Karpas-422 (cell line): ENCODE results near the gene ACAT2. TPM values are rescaled to one million over a fixed set of nuclear protein-coding genes. Genes with fewer than 3 reads are reported as not detected.
"Not testable (repeated sequence)": the region's sequence is repeated elsewhere in the genome, so short reads cannot be mapped to it uniquely, and the experiment has no call there.

Experiments used
- DNase-seq: peaks from one replicate; pipeline ENCODE4 v3.0.0-alpha.2; 2015
- H2AFZ ChIP-seq: fragments of 200-600 bp; sonication (generic); 2 replicates; pipeline ENCODE4 v1.6.1; 2014; ENCODE audit warnings: antibody characterized with exemption, low read length, mixed read lengths
- H3K27ac ChIP-seq: fragments of 200-600 bp; sonication (generic); 2 replicates; pipeline ENCODE4 v1.5.1; 2014; ENCODE audit warnings: mild to moderate bottlenecking, low read length, moderate library complexity
- H3K27me3 ChIP-seq: fragments of 200-600 bp; sonication (generic); 2 replicates; pipeline ENCODE4 v1.6.1; 2014; ENCODE audit warnings: low read length, mixed read lengths
- H3K36me3 ChIP-seq: fragments of 200-600 bp; sonication (generic); 2 replicates; pipeline ENCODE4 v1.6.1; 2014; ENCODE audit warnings: low read length, mixed read lengths; ENCODE audit not compliant: insufficient read depth
- H3K4me1 ChIP-seq: fragments of 200-600 bp; sonication (generic); 2 replicates; pipeline ENCODE4 v1.6.1; 2014; ENCODE audit warnings: mild to moderate bottlenecking, low read length, mixed read lengths
- H3K4me2 ChIP-seq: fragments of 200-600 bp; sonication (generic); 2 replicates; pipeline ENCODE4 v1.6.1; 2014; ENCODE audit warnings: low read length, low read depth, mild to moderate bottlenecking; ENCODE audit not compliant: poor library complexity, severe bottlenecking
- H3K4me3 ChIP-seq: fragments of 200-600 bp; sonication (generic); 2 replicates; pipeline ENCODE4 v1.5.1; 2014; ENCODE audit warnings: mild to moderate bottlenecking, antibody characterized with exemption, low read length, mixed read lengths
- H3K79me2 ChIP-seq: fragments of 200-600 bp; sonication (generic); 2 replicates; pipeline ENCODE4 v1.6.1; 2014; ENCODE audit warnings: mild to moderate bottlenecking, low read length, mixed read lengths
- H3K9ac ChIP-seq: fragments of 200-600 bp; sonication (generic); 2 replicates; pipeline ENCODE4 v1.6.0; 2014; ENCODE audit warnings: low read length
- H3K9me2 ChIP-seq: fragments of 200-600 bp; sonication (generic), shearing (Covaris generic); replicated peaks from 2 replicates; pipeline ENCODE4 v1.6.0; 2014; ENCODE audit warnings: mild to moderate bottlenecking, low read length, moderate library complexity; ENCODE audit not compliant: insufficient read depth
- H3K9me3 ChIP-seq: fragments of 300-700, 200-600 bp; sonication (generic); 2 replicates; pipeline ENCODE4 v1.6.1; 2014; ENCODE audit warnings: low read length, mixed read lengths
- H4K20me1 ChIP-seq: fragments of 200-600 bp; sonication (generic); 2 replicates; pipeline ENCODE4 v1.6.1; 2014; ENCODE audit warnings: mild to moderate bottlenecking, antibody characterized with exemption, low read length, low read depth; ENCODE audit not compliant: insufficient read depth
- small RNA-seq: library from RNA; depleted of rRNA; stranded (forward); fragments of <200 nt; gene quantifications from one replicate; pipeline ENCODE3, GENCODE V24; 2014
- total RNA-seq: library from RNA; depleted of rRNA; stranded (reverse); fragments of >200 nt; shearing (Covaris generic); gene quantifications from 2 replicates; pipeline ENCODE4 v1.2.3, GENCODE V29; 2014; ENCODE audit warnings: low replicate concordance; rRNA removed

Gene ACAT2
- total RNA-seq, 1 experiment from 2014 or later = 72.9 TPM

- H3K79me2 ChIP-seq, H4K20me1 ChIP-seq, H3K4me3 ChIP-seq, H3K4me2 ChIP-seq, H3K4me1 ChIP-seq, H3K27ac ChIP-seq, H3K36me3 ChIP-seq, H3K9me3 ChIP-seq, H3K9ac ChIP-seq, H3K27me3 ChIP-seq, H3K9me2 ChIP-seq, H2AFZ ChIP-seq, DNase-seq: not testable (repeated sequence)
Observed at GRCh38 chr6:159824690-159825089, 62.8 kb downstream of the ACAT2 start.

GRCh38 chr6:159826004-159826403, 64.2 kb downstream of the ACAT2 start:
- H3K79me2 ChIP-seq = no peaks in the 10 kb centered on the region
- peaks cover 7% of the 10 kb centered on the region for H3K4me1 ChIP-seq
- no peak overlapping the region for H2AFZ ChIP-seq
- H3K36me3 ChIP-seq = no peaks in the 10 kb centered on the region
- no peak overlapping the region for H3K4me2 ChIP-seq
- H3K4me3 ChIP-seq = no peak overlapping the region
- no peak for DNase-seq
- no peaks in the 10 kb centered on the region for H3K9me3 ChIP-seq
- no peaks in the 10 kb centered on the region for H3K27me3 ChIP-seq
- H3K9ac ChIP-seq = no peak overlapping the region
- no peaks in the 10 kb centered on the region for H3K9me2 ChIP-seq
- no peak overlapping the region for H3K27ac ChIP-seq
- H4K20me1 ChIP-seq = no peaks in the 10 kb centered on the region

- H3K4me2 ChIP-seq = no peak overlapping the region
- H3K27me3 ChIP-seq = no peaks in the 10 kb centered on the region
- no peak overlapping the region for H3K27ac ChIP-seq
- peaks cover 7% of the 10 kb centered on the region for H3K4me1 ChIP-seq
- H4K20me1 ChIP-seq = no peaks in the 10 kb centered on the region
- H3K9me3 ChIP-seq = no peaks in the 10 kb centered on the region
- H3K79me2 ChIP-seq = no peaks in the 10 kb centered on the region
- H3K4me3 ChIP-seq = no peak overlapping the region
- no peaks in the 10 kb centered on the region for H3K9me2 ChIP-seq
- H3K9ac ChIP-seq = no peak overlapping the region
- H3K36me3 ChIP-seq = no peaks in the 10 kb centered on the region
- no peak for DNase-seq
- no peak overlapping the region for H2AFZ ChIP-seq
Observed at GRCh38 chr6:159826968-159827647, 65.3 kb downstream of the ACAT2 start.

- no peak overlapping the region for H3K4me3 ChIP-seq
- no peaks in the 10 kb centered on the region for H3K36me3 ChIP-seq
- peaks cover 7% of the 10 kb centered on the region for H3K4me1 ChIP-seq
- no peaks in the 10 kb centered on the region for H4K20me1 ChIP-seq
- no peaks in the 10 kb centered on the region for H3K27me3 ChIP-seq
- H3K79me2 ChIP-seq = no peaks in the 10 kb centered on the region
- no peak overlapping the region for H3K4me2 ChIP-seq
- no peak overlapping the region for H3K9ac ChIP-seq
- DNase-seq = no peak
- H3K9me2 ChIP-seq = no peaks in the 10 kb centered on the region
- no peaks in the 10 kb centered on the region for H3K9me3 ChIP-seq
- no peak overlapping the region for H2AFZ ChIP-seq
- H3K27ac ChIP-seq = no peak overlapping the region
Observed at GRCh38 chr6:159828074-159828473, 66.2 kb downstream of the ACAT2 start.

Small RNAs within 50 kb of the gene (small RNA-seq; reads per million reads assigned to genes)
- gene RNU4ATAC18P (not detected), gene SNORA20 (28.5 reads per million, percentile 98 among the genes with 10 or more reads in this experiment), gene SNORA29 (not detected)

Other genes with a start within 250 kb of the ACAT2 start
- 41.0 and 49.6 TPM in 2 replicates for gene SOD2, start 68.8 kb upstream of the ACAT2 start, total RNA-seq
- gene WTAP, start 34.5 kb upstream of the ACAT2 start, total RNA-seq = 86.1 and 87.6 TPM in 2 replicates
- gene TCP1, start 27.6 kb downstream of the ACAT2 start, total RNA-seq = 223 and 247 TPM in 2 replicates
- gene MRPL18, start 28.4 kb downstream of the ACAT2 start, total RNA-seq = 50.8 and 105 TPM in 2 replicates
- gene PNLDC1, start 38.2 kb downstream of the ACAT2 start, total RNA-seq = 0.11 TPM in 1 of 2 replicates, not detected in the other
- gene MAS1, start 128.9 kb downstream of the ACAT2 start, total RNA-seq = not detected in 2 replicates
- 9.6 and 10.5 TPM in 2 replicates for gene IGF2R, start 207.0 kb downstream of the ACAT2 start, total RNA-seq